GM12878 (cell line): Measurements from ENCODE around the gene PCDHB9.

Experiments used
- CTCF ChIP-seq, 3 experiments: IDR thresholded peaks in 2 of 3; conservative IDR thresholded peaks in 1 of 3; 2 replicates each; pipeline ENCODE4 v1.5.1; 2011; ENCODE audit warnings: low read depth in 3 of 3, low read length in 3 of 3, mild to moderate bottlenecking in 3 of 3, control low read depth in 2 of 3, moderate library complexity in 2 of 3, inconsistent platforms in 1 of 3, mixed read lengths in 1 of 3; ENCODE audit not compliant: control insufficient read depth in 2 of 3, insufficient read depth in 1 of 3; ENCODE audit errors: extremely low read depth in 1 of 3
- E2F4 ChIP-seq: IDR thresholded peaks from 2 replicates; pipeline ENCODE4 v1.6.1; 2012; ENCODE audit warnings: low read depth, low read length, improper control_type of control experiment
- RAD21 ChIP-seq: IDR thresholded peaks from 2 replicates; pipeline ENCODE4 v1.6.1; 2011; ENCODE audit warnings: mild to moderate bottlenecking, low read depth, low read length, moderate library complexity; ENCODE audit not compliant: insufficient read depth
- SP1 ChIP-seq: IDR thresholded peaks from one replicate; pipeline ENCODE4 v1.6.1; 2011; ENCODE audit warnings: low read depth, low read length

GRCh38 chr5:141150224-141150992, 36.6 kb upstream of the PCDHB9 start:
- TF ChIP-seq E2F4 (no peak), CTCF (IDR thresholded peaks at IDR 0.05 in 2 of 3, conservative IDR thresholded peaks at IDR 0.05 in 1 of 3; ENCODE audit: control insufficient read depth in 2 of 3, extremely low read depth in 1 of 3, insufficient read depth in 1 of 3, low read depth in 3 of 3, low read length in 3 of 3) (no peak), SP1 (no peak), RAD21 (no peak)
